ENCODE data around the gene CUEDC1.

DNA sequence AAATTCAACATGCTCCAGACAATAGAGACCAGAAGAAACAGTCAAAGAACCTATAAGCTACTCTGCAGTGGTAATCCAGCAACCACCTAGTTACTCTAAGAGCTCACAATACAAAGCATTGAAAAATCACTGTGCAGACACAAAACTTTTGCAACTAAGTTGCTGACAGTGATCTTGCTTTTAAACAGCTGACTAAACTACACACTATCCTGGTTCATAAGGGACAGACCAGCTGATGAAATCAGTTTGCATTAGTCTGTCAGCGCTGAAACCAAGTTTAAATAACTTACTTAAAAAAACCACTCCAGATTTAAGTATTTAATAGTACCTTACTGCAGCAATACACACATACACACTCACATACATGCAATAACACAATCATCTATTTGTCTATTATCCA lies 28.2 kb upstream of the CUEDC1 start:
- TF ChIP-seq, protein P1, sequence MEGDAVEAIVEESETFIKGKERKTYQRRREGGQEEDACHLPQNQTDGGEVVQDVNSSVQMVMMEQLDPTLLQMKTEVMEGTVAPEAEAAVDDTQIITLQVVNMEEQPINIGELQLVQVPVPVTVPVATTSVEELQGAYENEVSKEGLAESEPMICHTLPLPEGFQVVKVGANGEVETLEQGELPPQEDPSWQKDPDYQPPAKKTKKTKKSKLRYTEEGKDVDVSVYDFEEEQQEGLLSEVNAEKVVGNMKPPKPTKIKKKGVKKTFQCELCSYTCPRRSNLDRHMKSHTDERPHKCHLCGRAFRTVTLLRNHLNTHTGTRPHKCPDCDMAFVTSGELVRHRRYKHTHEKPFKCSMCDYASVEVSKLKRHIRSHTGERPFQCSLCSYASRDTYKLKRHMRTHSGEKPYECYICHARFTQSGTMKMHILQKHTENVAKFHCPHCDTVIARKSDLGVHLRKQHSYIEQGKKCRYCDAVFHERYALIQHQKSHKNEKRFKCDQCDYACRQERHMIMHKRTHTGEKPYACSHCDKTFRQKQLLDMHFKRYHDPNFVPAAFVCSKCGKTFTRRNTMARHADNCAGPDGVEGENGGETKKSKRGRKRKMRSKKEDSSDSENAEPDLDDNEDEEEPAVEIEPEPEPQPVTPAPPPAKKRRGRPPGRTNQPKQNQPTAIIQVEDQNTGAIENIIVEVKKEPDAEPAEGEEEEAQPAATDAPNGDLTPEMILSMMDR (IDR thresholded peaks at IDR 0.05), result no peak
- TF ChIP-seq EP300 (IDR thresholded peaks at IDR 0.05), result no peak

Measured in ovary (tissue), 3 donors.